D721Med (cell line): ENCODE data around the gene GRXCR1.

ENCODE experiments used
- DNase-seq: peaks from one replicate; pipeline ENCODE4 v3.0.0; 2011; ENCODE audit warnings: low spot score; ENCODE audit not compliant: insufficient read length
- FAIRE-seq: peaks from 2 replicates; lab custom pipeline; 2011; peaks lifted over from hg19 to GRCh38; lab: Jason Lieb, UNC
- CTCF ChIP-seq: IDR thresholded peaks from 2 replicates; pipeline ENCODE4 v1.5.1; 2012; ENCODE audit warnings: mild to moderate bottlenecking, control low read depth; ENCODE audit not compliant: insufficient read depth; ENCODE audit errors: missing control alignments

Gene GRXCR1

DNA sequence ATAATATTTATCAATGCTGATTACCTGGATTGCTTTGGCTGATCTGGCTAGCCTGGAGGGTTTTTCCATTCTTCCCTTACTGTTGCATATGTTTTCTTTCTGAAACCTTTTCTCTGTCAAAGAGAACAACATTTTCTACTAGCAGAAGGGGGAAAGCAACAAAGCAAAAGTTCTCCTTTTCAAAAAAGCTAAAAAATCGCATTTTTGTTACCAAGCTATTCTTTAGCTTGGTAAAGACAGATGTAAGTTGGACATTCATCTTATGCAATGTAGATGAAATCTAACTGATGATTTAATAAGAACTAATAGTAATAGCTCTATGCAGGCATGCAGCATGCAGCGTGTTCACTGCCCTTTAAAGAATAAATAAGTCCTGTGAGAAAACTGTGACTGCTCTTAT, at the start of gene GRXCR1:
TSS of gene GRXCR1 (plus strand) at position 301 of the 400 bp plus-strand sequence. CDS start 554 bp downstream, outside the sequence.
- FAIRE-seq = no peak
- no peak for TF ChIP-seq CTCF

GRCh38 chr4:42843694-42844093, 48.8 kb upstream of the GRXCR1 start:
- FAIRE-seq (peak; percentile 91), DNase-seq (no peak)
- TF ChIP-seq CTCF = no peak

More for the DNA sequence above, at the start of gene GRXCR1:
- no peak for DNase-seq

DNA sequence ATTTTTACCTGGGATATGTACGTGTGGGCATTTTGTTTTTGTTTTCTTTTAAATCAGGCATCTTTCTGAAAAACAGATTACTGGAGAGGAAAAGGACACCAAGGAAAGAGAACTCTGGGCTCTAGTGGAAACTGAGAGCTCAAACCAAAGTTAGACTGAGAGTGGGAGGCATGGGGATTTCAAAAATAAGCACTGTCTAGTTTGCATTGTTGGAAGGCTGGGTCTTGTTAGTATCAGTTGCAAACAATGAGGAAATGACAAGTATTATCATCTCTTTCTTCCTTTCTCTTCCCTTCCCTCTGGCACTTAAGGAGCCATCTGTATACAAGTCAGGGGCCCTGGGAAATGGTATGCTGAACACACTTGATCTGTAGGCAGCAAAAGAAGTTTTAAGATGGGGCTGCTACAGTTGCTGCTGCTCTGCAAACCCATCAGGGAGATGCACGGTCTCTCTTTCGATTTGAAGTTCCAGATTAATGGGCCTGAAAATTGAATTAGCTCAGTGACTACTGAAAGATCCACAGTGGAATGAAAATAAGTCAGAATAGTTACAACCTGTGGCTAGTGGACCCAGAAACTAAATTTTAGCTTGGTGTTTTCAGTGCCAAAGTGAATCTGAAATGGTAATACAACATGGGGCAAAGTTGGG, 48.0 kb upstream of the GRXCR1 start:
- no peak for TF ChIP-seq CTCF
- FAIRE-seq (no peak), DNase-seq (no peak)

DNA sequence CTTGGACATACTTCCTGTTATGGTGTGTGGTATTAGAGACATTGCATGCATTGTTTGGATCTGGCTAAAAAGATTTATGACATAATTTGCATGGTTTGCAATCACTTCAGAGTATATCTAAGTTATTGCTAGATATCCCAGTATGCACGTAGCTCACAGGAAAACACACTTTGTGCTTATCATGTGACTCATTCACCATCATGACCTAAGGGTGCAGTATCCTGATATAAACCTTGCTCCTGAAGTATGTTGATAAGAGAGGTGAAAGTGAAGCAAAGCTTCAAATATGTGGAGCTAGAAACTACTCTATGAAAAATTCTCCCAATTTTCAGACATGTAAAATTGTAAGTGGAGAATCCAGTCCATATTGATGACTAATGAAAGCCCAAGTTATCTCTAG, 46.9 kb upstream of the GRXCR1 start:
- FAIRE-seq (no peak), DNase-seq (no peak)
- no peak for TF ChIP-seq CTCF

DNA sequence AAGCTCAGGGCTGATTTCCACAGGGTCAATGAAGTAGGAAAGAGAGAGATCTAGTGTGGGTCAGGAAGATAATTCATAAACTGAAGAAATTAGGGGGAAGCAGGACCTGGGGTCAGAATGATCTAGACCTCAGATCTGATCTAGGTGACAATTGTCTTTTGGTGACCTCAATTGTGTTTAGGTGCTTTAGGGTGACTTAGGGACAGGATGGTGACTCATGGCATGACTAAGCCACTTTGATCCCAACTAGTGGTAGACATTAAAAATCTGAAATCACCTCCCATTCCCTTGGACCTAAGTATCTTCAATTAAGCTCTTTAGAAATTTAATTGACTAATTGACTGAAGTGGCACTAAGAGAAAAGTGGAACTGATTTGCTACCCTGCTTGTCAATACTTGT, 36.7 kb upstream of the GRXCR1 start:
- DNase-seq (no peak), FAIRE-seq (no peak)
- no peak for TF ChIP-seq CTCF

GRCh38 chr4:42865572-42866189, 26.8 kb upstream of the GRXCR1 start:
- peak; percentile 91 for FAIRE-seq
- peak; percentile 72 for TF ChIP-seq CTCF

GRCh38 chr4:42871261-42871660, 21.3 kb upstream of the GRXCR1 start:
- no peak for FAIRE-seq
- no peak for DNase-seq
- TF ChIP-seq CTCF = no peak

More at GRCh38 chr4:42865572-42866189, 26.8 kb upstream of the GRXCR1 start:
- no peak for DNase-seq
